ENCODE data around the gene WDR76. TPM values are rescaled to one million over a fixed set of nuclear protein-coding genes. Genes with fewer than 3 reads are reported as not detected.

The WDR76 gene
- polyA plus RNA-seq, 1 donor = 7.3 TPM

DNA sequence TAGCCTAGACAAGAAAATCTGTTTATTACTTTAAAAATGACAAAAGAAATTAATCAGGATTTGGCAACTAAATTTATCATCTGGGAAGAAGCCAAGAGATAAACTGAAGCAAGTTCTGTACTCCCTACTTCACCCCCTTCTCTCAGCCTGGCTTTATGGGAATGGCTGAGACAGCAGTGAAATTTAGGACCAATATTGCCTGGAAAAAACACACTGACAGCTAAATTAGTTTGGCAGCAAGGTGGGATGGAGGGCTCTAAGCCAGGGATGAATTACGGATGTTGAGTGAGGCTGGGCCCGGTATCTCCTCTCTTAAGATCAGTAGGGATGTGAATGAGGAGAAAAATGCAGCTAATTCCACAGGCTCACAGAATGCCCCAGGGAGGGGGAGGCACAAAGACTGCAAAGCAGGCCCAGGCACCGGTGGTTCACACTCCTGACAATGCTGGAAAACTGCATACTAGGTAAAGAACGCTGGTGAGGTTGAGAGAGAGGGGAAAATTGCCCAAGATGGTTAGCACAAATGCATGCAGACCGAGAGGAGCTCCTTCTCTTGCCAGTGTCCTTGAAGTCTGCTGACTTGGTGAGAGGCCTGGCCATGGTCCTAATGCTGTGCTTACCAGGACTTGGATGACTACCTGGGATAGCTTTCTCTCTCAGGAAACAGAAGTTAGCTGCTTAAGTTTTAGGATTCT lies 89.0 kb downstream of the WDR76 start:
- no peak for DNase-seq

DNA sequence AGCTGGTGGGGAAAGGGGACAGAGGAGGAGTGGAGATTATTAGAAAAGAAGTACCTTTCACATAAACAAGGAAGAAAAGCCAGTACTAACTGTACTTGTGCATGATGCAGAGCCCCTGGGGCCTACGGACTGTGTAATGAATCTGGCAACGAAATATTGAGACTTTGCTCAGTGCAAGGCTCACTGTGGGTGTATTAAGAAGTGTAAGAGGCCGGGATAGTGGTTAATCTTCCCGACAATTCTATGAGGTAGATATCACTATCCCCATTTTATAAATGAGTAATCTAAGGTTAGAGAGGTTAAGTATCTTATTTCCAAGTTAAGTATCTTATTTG lies 89.5 kb downstream of the WDR76 start:
- no peak for DNase-seq

Other genes starting within 250 kb of the WDR76 start
- gene PPIP5K1, start 236.8 kb upstream of the WDR76 start, polyA plus RNA-seq (ENCODE audit: insufficient read length) = 8.4 TPM
- not detected for gene CKMT1B, start 233.0 kb upstream of the WDR76 start, polyA plus RNA-seq (ENCODE audit: insufficient read length)
- gene STRC, start 208.2 kb upstream of the WDR76 start, polyA plus RNA-seq (ENCODE audit: insufficient read length) = 0.58 TPM
- gene CATSPER2, start 178.2 kb upstream of the WDR76 start, polyA plus RNA-seq (ENCODE audit: insufficient read length) = 2.5 TPM
- not detected for gene CKMT1A, start 133.1 kb upstream of the WDR76 start, polyA plus RNA-seq (ENCODE audit: insufficient read length)
- gene PDIA3, start 80.6 kb upstream of the WDR76 start, polyA plus RNA-seq (ENCODE audit: insufficient read length) = 182 TPM
- 3.3 TPM for gene ELL3, start 50.0 kb upstream of the WDR76 start, polyA plus RNA-seq (ENCODE audit: insufficient read length)
- gene SERF2, start 34.7 kb upstream of the WDR76 start, polyA plus RNA-seq (ENCODE audit: insufficient read length) = 536 TPM
- 0.90 TPM for gene SERINC4, start 26.8 kb upstream of the WDR76 start, polyA plus RNA-seq (ENCODE audit: insufficient read length)
- gene HYPK, start 26.4 kb upstream of the WDR76 start, polyA plus RNA-seq (ENCODE audit: insufficient read length) = 12.8 TPM
- 30.0 TPM for gene MFAP1, start 2.3 kb upstream of the WDR76 start, polyA plus RNA-seq (ENCODE audit: insufficient read length)

All from hindlimb muscle (tissue), 1 donor.